Tibial nerve (tissue), 4 donors: ENCODE results near the gene SFTPD.

Source experiments
- EP300 ChIP-seq, 2 donors: sonication (generic); formaldehyde crosslinking; IDR thresholded peaks; one replicate each; pipeline ENCODE4 v1.6.1; 2017; ENCODE audit warnings: antibody characterized with exemption in 2 of 2, mild to moderate bottlenecking in 1 of 2
- TF ChIP-seq, protein P1 (sequence below), 5 experiments: fragments of 200-600 bp in 3 of 5; fragments of 450-650 bp in 2 of 5; sonication (generic) in 3 of 5; IDR thresholded peaks; one replicate each; pipeline ENCODE4 v1.5.1; 2016 to 2019; ENCODE audit warnings: antibody characterized with exemption in 5 of 5, mild to moderate bottlenecking in 3 of 5, moderate library complexity in 2 of 5

DNA sequence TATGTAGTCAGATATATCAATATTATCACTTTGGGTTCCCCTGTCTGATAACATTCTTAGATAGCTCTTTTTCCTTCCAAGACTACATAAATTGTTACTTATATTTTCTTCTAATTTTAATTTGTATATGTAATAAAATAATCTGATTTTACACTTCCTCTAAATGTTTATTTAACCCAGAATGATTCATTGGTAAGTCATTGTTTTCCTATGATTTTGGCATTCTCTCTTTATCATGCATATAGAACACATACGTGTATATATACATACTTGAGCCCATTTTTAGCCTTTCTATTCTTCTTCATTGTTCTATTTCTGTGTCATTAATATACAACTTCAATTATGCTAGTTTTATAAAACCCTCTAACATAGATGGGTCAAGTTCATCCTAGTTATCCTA is 16.6 kb downstream of the SFTPD start:
- TF ChIP-seq, protein P1, sequence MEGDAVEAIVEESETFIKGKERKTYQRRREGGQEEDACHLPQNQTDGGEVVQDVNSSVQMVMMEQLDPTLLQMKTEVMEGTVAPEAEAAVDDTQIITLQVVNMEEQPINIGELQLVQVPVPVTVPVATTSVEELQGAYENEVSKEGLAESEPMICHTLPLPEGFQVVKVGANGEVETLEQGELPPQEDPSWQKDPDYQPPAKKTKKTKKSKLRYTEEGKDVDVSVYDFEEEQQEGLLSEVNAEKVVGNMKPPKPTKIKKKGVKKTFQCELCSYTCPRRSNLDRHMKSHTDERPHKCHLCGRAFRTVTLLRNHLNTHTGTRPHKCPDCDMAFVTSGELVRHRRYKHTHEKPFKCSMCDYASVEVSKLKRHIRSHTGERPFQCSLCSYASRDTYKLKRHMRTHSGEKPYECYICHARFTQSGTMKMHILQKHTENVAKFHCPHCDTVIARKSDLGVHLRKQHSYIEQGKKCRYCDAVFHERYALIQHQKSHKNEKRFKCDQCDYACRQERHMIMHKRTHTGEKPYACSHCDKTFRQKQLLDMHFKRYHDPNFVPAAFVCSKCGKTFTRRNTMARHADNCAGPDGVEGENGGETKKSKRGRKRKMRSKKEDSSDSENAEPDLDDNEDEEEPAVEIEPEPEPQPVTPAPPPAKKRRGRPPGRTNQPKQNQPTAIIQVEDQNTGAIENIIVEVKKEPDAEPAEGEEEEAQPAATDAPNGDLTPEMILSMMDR (IDR thresholded peaks at IDR 0.05) = no peak
- no peak for TF ChIP-seq EP300 (IDR thresholded peaks at IDR 0.05)
